ENCODE data around the gene ITPKC.

DNA sequence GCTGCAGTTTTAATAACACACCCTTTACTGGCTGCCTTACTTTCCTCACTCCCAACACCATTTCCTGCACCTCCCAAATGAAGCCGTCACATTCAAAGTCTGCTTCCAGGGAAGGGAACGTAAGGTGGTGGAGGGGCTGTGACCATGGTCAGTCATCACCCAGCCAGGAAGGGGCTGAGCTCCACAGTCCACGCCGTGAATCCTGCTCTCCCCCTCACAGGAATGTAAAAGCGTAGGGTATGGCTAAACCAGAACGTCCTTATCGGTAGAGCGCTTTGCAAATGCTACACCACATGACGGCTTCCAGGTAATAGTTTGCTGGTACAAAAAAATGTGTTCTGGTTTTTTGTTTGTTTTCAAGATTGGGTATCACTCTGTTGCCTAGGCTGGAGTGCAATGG lies 33.5 kb upstream of the ITPKC start:
- TF ChIP-seq POLR2AphosphoS5 (IDR thresholded peaks at IDR 0.05) (no peak), POLR2A (IDR thresholded peaks at IDR 0.05) (no peak), EP300 (IDR thresholded peaks at IDR 0.05) (no peak)
- TF ChIP-seq, protein P1, sequence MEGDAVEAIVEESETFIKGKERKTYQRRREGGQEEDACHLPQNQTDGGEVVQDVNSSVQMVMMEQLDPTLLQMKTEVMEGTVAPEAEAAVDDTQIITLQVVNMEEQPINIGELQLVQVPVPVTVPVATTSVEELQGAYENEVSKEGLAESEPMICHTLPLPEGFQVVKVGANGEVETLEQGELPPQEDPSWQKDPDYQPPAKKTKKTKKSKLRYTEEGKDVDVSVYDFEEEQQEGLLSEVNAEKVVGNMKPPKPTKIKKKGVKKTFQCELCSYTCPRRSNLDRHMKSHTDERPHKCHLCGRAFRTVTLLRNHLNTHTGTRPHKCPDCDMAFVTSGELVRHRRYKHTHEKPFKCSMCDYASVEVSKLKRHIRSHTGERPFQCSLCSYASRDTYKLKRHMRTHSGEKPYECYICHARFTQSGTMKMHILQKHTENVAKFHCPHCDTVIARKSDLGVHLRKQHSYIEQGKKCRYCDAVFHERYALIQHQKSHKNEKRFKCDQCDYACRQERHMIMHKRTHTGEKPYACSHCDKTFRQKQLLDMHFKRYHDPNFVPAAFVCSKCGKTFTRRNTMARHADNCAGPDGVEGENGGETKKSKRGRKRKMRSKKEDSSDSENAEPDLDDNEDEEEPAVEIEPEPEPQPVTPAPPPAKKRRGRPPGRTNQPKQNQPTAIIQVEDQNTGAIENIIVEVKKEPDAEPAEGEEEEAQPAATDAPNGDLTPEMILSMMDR (IDR thresholded peaks at IDR 0.05), result no peak
